Upper lobe of left lung (tissue), 4 donors: ENCODE data around the gene SUN5.

ENCODE experiments used
- EP300 ChIP-seq, 4 donors: sonication (generic); formaldehyde crosslinking; IDR thresholded peaks; one replicate each; pipeline ENCODE4 v1.5.1; 2017; ENCODE audit warnings: antibody characterized with exemption in 4 of 4, control low read depth in 2 of 4
- POLR2A ChIP-seq, 4 donors: fragments of 450-650 bp; IDR thresholded peaks; one replicate each; pipeline ENCODE4 v1.5.1; 2016 to 2017; ENCODE audit warnings: antibody characterized with exemption in 4 of 4, mild to moderate bottlenecking in 2 of 4
- TF ChIP-seq, protein P1 (sequence below), 6 experiments: fragments of 450-650 bp in 4 of 6; fragments of 200-600 bp in 2 of 6; sonication (generic) in 2 of 6; IDR thresholded peaks; one replicate each; pipeline ENCODE4 v1.5.1; 2016 to 2019; ENCODE audit warnings: antibody characterized with exemption in 6 of 6

- TF ChIP-seq, protein P1, sequence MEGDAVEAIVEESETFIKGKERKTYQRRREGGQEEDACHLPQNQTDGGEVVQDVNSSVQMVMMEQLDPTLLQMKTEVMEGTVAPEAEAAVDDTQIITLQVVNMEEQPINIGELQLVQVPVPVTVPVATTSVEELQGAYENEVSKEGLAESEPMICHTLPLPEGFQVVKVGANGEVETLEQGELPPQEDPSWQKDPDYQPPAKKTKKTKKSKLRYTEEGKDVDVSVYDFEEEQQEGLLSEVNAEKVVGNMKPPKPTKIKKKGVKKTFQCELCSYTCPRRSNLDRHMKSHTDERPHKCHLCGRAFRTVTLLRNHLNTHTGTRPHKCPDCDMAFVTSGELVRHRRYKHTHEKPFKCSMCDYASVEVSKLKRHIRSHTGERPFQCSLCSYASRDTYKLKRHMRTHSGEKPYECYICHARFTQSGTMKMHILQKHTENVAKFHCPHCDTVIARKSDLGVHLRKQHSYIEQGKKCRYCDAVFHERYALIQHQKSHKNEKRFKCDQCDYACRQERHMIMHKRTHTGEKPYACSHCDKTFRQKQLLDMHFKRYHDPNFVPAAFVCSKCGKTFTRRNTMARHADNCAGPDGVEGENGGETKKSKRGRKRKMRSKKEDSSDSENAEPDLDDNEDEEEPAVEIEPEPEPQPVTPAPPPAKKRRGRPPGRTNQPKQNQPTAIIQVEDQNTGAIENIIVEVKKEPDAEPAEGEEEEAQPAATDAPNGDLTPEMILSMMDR (IDR thresholded peaks at IDR 0.05): no peak
- TF ChIP-seq POLR2A (IDR thresholded peaks at IDR 0.05) (no peak), EP300 (IDR thresholded peaks at IDR 0.05) (no peak)
Observed at GRCh38 chr20:33042983-33043730, 38.9 kb upstream of the SUN5 start.
